SU-DHL-6 (cell line): ENCODE measurements around the gene CIAO2A.

Source experiments
- CTCF ChIP-seq: fragments of 200-600 bp; sonication (generic); IDR thresholded peaks from one replicate; pipeline ENCODE4 v1.5.1; 2017; ENCODE audit warnings: antibody characterized with exemption, mild to moderate bottlenecking, low read length, moderate library complexity; ENCODE audit not compliant: insufficient read depth, poor library complexity, severe bottlenecking
- EZH2phosphoT487 ChIP-seq: fragments of 200-600 bp; sonication (generic), shearing (Covaris generic); conservative IDR thresholded peaks from 2 replicates; pipeline ENCODE4 v1.6.1; 2018; ENCODE audit warnings: mild to moderate bottlenecking, antibody characterized with exemption, low read length, moderate library complexity, mixed read lengths

- TF ChIP-seq CTCF, result no peak
- TF ChIP-seq EZH2phosphoT487, result no peak
Measured at GRCh38 chr15:64143276-64143675, 49.6 kb upstream of the CIAO2A start.
